H9 (cell line): ENCODE data around the gene RBM18. TPM values are rescaled to one million over a fixed set of nuclear protein-coding genes. Genes with fewer than 3 reads are reported as not detected.

ENCODE experiments used
- DNase-seq: peaks from one replicate; pipeline ENCODE4 v3.0.0-alpha.2; 2017
- H2AFZ ChIP-seq: one replicate; pipeline ENCODE4 v1.6.1; 2013; ENCODE audit warnings: mild to moderate bottlenecking, low read length, control low read depth, moderate library complexity
- H2AK5ac ChIP-seq: 2 replicates; pipeline ENCODE4 v1.6.1; 2013; ENCODE audit warnings: low read length, control low read depth, mixed read lengths; ENCODE audit not compliant: insufficient read length
- H2BK120ac ChIP-seq: one replicate; pipeline ENCODE4 v1.6.1; 2013; ENCODE audit warnings: low read depth, mild to moderate bottlenecking, low read length, control low read depth, inconsistent platforms; ENCODE audit not compliant: poor library complexity, severe bottlenecking
- H2BK12ac ChIP-seq: 2 replicates; pipeline ENCODE4 v1.6.1; 2013; ENCODE audit warnings: low read length, control low read depth, mixed read lengths, low read depth; ENCODE audit not compliant: insufficient read length
- H2BK15ac ChIP-seq: 2 replicates; pipeline ENCODE4 v1.6.1; 2013; ENCODE audit warnings: low read depth, low read length, control low read depth
- H2BK20ac ChIP-seq: one replicate; pipeline ENCODE4 v1.6.1; 2013; ENCODE audit warnings: low read depth, mild to moderate bottlenecking, low read length, control low read depth, inconsistent platforms; ENCODE audit not compliant: poor library complexity, severe bottlenecking
- H2BK5ac ChIP-seq: 2 replicates; pipeline ENCODE4 v1.6.1; 2013; ENCODE audit warnings: low read length, control low read depth, mixed read lengths; ENCODE audit not compliant: insufficient read length
- H3K14ac ChIP-seq: 2 replicates; pipeline ENCODE4 v1.6.1; 2013; ENCODE audit warnings: low read length, control low read depth; ENCODE audit not compliant: insufficient read depth
- H3K18ac ChIP-seq: 2 replicates; pipeline ENCODE4 v1.6.1; 2013; ENCODE audit warnings: low read depth, mild to moderate bottlenecking, mixed read lengths, low read length, control low read depth; ENCODE audit not compliant: insufficient read length
- H3K23ac ChIP-seq: 2 replicates; pipeline ENCODE4 v1.6.1; 2013; ENCODE audit warnings: low read length, control low read depth, mixed read lengths, low read depth; ENCODE audit not compliant: insufficient read length
- H3K23me2 ChIP-seq: 2 replicates; pipeline ENCODE4 v1.6.1; 2013; ENCODE audit warnings: low read depth, mild to moderate bottlenecking, mixed read lengths, low read length, control low read depth; ENCODE audit not compliant: insufficient read length, poor library complexity, severe bottlenecking
- H3K27ac ChIP-seq: 2 replicates; pipeline ENCODE4 v1.5.1; 2013; ENCODE audit warnings: low read length, control low read depth, mixed read lengths, low read depth; ENCODE audit not compliant: insufficient read length
- H3K27me3 ChIP-seq: 2 replicates; pipeline ENCODE4 v1.6.1; 2013; ENCODE audit warnings: low read length, control low read depth, inconsistent platforms; ENCODE audit not compliant: insufficient read depth
- H3K4ac ChIP-seq: 2 replicates; pipeline ENCODE4 v1.6.1; 2013; ENCODE audit warnings: low read depth, mild to moderate bottlenecking, control low read depth, inconsistent platforms, low read length, moderate library complexity
- H3K4me1 ChIP-seq: 2 replicates; pipeline ENCODE4 v1.6.1; 2013; ENCODE audit warnings: low read length, control low read depth, inconsistent platforms; ENCODE audit not compliant: insufficient read depth
- H3K4me2 ChIP-seq: 2 replicates; pipeline ENCODE4 v1.6.1; 2013; ENCODE audit warnings: low read length, control low read depth, mixed read lengths; ENCODE audit not compliant: insufficient read length, insufficient read depth
- H3K56ac ChIP-seq: 2 replicates; pipeline ENCODE4 v1.6.1; 2013; ENCODE audit warnings: low read depth, mild to moderate bottlenecking, mixed read lengths, low read length, control low read depth; ENCODE audit not compliant: insufficient read length
- H3K79me1 ChIP-seq: 2 replicates; pipeline ENCODE4 v1.6.1; 2013; ENCODE audit warnings: low read depth, mild to moderate bottlenecking, moderate library complexity, low read length, control low read depth, inconsistent platforms; ENCODE audit not compliant: insufficient read depth, poor library complexity, severe bottlenecking
- H3K79me2 ChIP-seq: 2 replicates; pipeline ENCODE4 v1.6.1; 2013; ENCODE audit warnings: low read length, control low read depth, inconsistent platforms; ENCODE audit not compliant: insufficient read depth
- H3K9ac ChIP-seq: 2 replicates; pipeline ENCODE4 v1.6.1; 2013; ENCODE audit warnings: low read length, control low read depth, mixed read lengths; ENCODE audit not compliant: insufficient read length; ENCODE audit errors: extremely low read depth
- H3K9me3 ChIP-seq: one replicate; pipeline ENCODE4 v1.6.1; 2013; ENCODE audit warnings: low read depth, low read length, inconsistent platforms; ENCODE audit not compliant: control insufficient read depth
- H3T11ph ChIP-seq: one replicate; pipeline ENCODE4 v1.6.1; 2013; ENCODE audit warnings: mild to moderate bottlenecking, low read length, control low read depth, inconsistent platforms
- H4K20me1 ChIP-seq: one replicate; pipeline ENCODE4 v1.6.1; 2013; ENCODE audit not compliant: control insufficient read depth, insufficient read length, insufficient read depth
- H4K5ac ChIP-seq: 2 replicates; pipeline ENCODE4 v1.6.1; 2013; ENCODE audit warnings: low read depth, mild to moderate bottlenecking, mixed read lengths, low read length, control low read depth; ENCODE audit not compliant: insufficient read length
- H4K8ac ChIP-seq: replicated peaks from 2 replicates; pipeline ENCODE4 v1.6.1; 2013; ENCODE audit warnings: low read length, control low read depth, mixed read lengths, low read depth; ENCODE audit not compliant: insufficient read length
- H4K91ac ChIP-seq: 2 replicates; pipeline ENCODE4 v1.6.1; 2013; ENCODE audit warnings: low read depth, mild to moderate bottlenecking, moderate library complexity, mixed read lengths, low read length, control low read depth; ENCODE audit not compliant: insufficient read length
- H3K27ac Mint-ChIP-seq, 3 experiments: 2 replicates in 2 of 3; 3 replicates in 1 of 3; pipeline ENCODE4 v1.8.0; 2020 to 2021; ENCODE audit warnings: mixed read lengths in 3 of 3, mild to moderate bottlenecking in 1 of 3, moderate library complexity in 1 of 3
- H3K27me3 Mint-ChIP-seq: 2 replicates; pipeline ENCODE4 v1.8.0; 2021; ENCODE audit warnings: low read depth, mild to moderate bottlenecking, moderate library complexity, mixed read lengths
- H3K36me3 Mint-ChIP-seq, 3 experiments: 2 replicates in 2 of 3; 3 replicates in 1 of 3; pipeline ENCODE4 v1.8.0; 2020 to 2021; ENCODE audit warnings: low read depth in 3 of 3, mixed read lengths in 3 of 3; ENCODE audit not compliant: insufficient read depth in 1 of 3
- H3K4me1 Mint-ChIP-seq, 2 experiments: 2 replicates each; pipeline ENCODE4 v1.8.0; 2020; ENCODE audit warnings: mixed read lengths in 2 of 2
- H3K4me3 Mint-ChIP-seq, 2 experiments: 2 replicates in 1 of 2; 3 replicates in 1 of 2; pipeline ENCODE4 v1.8.0; 2020 to 2021; ENCODE audit warnings: mild to moderate bottlenecking in 2 of 2, mixed read lengths in 2 of 2, moderate library complexity in 1 of 2
- H3K9me3 Mint-ChIP-seq, 2 experiments: 2 replicates in 1 of 2; 3 replicates in 1 of 2; pipeline ENCODE4 v1.8.0; 2020; ENCODE audit warnings: mild to moderate bottlenecking in 2 of 2, mixed read lengths in 2 of 2, moderate library complexity in 1 of 2
- WGBS: extraction: QIAGEN DNeasy Blood & Tissue Kit; methylation state at CpG from one replicate; pipeline ENCODE4 v1.1.7; 2013; ENCODE audit warnings: missing lambda C conversion rate, low lambda C conversion rate, mixed read lengths; ENCODE audit not compliant: insufficient read length; ENCODE audit errors: extremely low coverage; 5-methylcytosine and 5-hydroxymethylcytosine counted together
- total RNA-seq: library from RNA; stranded (reverse); gene quantifications from 2 replicates; pipeline ENCODE4 v1.2.1, GENCODE V29; 2021
- TF ChIP-seq, protein P1 (sequence below): fragments of 200-600 bp; sonication (generic); conservative IDR thresholded peaks from 3 replicates; pipeline ENCODE4 v1.8.0; 2021; ENCODE audit warnings: antibody characterized with exemption, mild to moderate bottlenecking

RBM18 gene
- total RNA-seq, 1 experiment from 2014 or later, result 18.9 TPM

DNA sequence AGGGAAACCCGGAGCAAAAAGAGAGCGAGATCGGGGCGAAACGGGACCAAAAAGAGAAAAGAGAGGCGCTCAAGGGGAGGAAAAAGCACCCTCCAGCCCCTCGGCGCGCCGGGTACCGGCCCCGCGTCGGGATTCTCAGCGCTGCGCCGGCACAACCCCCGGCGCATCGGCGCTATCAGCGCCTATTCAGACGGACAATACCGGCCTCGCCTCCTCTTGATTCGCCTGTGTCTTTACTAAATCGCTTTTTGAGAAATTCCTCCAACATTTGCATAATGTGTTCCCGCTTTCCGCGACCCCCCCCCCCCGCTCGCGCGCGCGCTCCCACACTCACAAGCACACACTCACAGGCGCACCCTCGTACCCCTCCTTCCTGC is 36.5 kb downstream of the RBM18 start:
- Histone ChIP-seq H3T11ph (no peak overlapping the region), H3K79me2 (no peaks in the 10 kb centered on the region), H3K23ac (no peak overlapping the region), H3K23me2 (peaks cover 14% of the 10 kb centered on the region), H4K20me1 (peaks cover 2% of the 10 kb centered on the region), H2BK15ac (no peak overlapping the region), H2BK12ac (no peak overlapping the region), H2BK120ac (no peak overlapping the region), H3K56ac (no peak overlapping the region), H4K91ac (no peak overlapping the region), H3K27me3 (peaks cover 82% of the 10 kb centered on the region), H3K4me1 (peaks cover 3% of the 10 kb centered on the region; the same call in 1 of the 2 replicates), H3K79me1 (no peaks in the 10 kb centered on the region), H3K18ac (no peak overlapping the region), H3K14ac (no peak overlapping the region), H3K9ac (no peak overlapping the region), H2BK20ac (no peak overlapping the region), H3K4me2 (peak overlapping the region; percentile 41), H3K9me3 (no peaks in the 10 kb centered on the region), H4K8ac (no peak overlapping the region), H4K5ac (no peak overlapping the region), H2AK5ac (no peak overlapping the region), H2BK5ac (no peak overlapping the region), H2AFZ (no peak overlapping the region), H3K27ac (no peak overlapping the region), H3K4ac (no peak overlapping the region)
- peaks cover 4 to 5% of the 10 kb centered on the region in 2 experiments; a peak in 3 of 5 replicates for H3K9me3 Mint-ChIP-seq
- H3K4me1 Mint-ChIP-seq, result peaks cover 9 to 24% of the 10 kb centered on the region in 2 experiments
- no CpG with 5 or more reads among the region's 38 CpGs for WGBS
- TF ChIP-seq, protein P1, sequence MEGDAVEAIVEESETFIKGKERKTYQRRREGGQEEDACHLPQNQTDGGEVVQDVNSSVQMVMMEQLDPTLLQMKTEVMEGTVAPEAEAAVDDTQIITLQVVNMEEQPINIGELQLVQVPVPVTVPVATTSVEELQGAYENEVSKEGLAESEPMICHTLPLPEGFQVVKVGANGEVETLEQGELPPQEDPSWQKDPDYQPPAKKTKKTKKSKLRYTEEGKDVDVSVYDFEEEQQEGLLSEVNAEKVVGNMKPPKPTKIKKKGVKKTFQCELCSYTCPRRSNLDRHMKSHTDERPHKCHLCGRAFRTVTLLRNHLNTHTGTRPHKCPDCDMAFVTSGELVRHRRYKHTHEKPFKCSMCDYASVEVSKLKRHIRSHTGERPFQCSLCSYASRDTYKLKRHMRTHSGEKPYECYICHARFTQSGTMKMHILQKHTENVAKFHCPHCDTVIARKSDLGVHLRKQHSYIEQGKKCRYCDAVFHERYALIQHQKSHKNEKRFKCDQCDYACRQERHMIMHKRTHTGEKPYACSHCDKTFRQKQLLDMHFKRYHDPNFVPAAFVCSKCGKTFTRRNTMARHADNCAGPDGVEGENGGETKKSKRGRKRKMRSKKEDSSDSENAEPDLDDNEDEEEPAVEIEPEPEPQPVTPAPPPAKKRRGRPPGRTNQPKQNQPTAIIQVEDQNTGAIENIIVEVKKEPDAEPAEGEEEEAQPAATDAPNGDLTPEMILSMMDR, result no peak
- peaks cover 0 to 4% (median 1%) of the 10 kb centered on the region in 3 experiments; a peak in 4 of 7 replicates for H3K36me3 Mint-ChIP-seq
- no peak for DNase-seq
- H3K4me3 Mint-ChIP-seq, result peak overlapping the region; percentile 62 to 81
- no peak overlapping the region for H3K27ac Mint-ChIP-seq
- peaks cover 60% of the 10 kb centered on the region for H3K27me3 Mint-ChIP-seq
